HG02852 (cell line): ENCODE measurements around the gene PATL1.
"Not testable (repeated sequence)": the region's sequence is repeated elsewhere in the genome, so short reads cannot be mapped to it uniquely, and the experiment has no call there.

Experiments
- ATAC-seq: cut with Tn5 transposase; IDR thresholded peaks from one replicate; pipeline ENCODE4 v1.9.1; 2021; ENCODE audit warnings: mild to moderate bottlenecking, moderate library complexity; ENCODE audit not compliant: unreplicated experiment

Gene PATL1

DNA sequence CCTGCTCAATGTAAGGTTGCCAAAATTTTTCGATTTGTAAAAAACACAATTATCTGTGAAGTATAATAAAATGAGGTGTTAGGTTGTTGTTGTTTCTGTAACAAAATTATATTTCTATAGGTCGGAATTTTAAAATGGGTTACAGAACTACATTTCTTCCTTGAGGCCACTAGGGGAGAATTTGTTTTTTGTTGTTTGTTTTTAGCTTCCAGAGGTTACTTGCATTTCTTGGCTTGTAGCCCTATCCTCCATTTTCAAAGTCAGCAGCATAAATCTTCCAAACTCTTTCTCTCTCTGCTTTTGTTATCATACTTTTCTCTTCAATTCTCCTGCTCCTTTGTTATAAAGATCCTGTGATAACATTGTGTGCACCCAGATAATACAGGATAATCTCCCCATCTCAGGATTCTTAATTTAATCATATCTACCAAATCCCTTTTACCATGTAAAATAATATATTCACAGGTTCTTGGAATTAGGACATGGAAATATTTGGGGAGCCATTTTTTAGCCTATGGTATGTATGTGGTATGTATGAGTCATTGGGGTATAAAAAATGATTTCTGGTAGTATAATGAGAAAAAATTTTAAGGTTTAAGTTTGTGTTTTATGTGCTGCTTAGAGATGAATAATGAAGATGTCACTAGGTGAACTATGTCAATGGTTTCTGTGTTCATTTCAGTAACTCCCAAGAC, 9.4 kb upstream of the PATL1 start:
- ATAC-seq = no peak

DNA sequence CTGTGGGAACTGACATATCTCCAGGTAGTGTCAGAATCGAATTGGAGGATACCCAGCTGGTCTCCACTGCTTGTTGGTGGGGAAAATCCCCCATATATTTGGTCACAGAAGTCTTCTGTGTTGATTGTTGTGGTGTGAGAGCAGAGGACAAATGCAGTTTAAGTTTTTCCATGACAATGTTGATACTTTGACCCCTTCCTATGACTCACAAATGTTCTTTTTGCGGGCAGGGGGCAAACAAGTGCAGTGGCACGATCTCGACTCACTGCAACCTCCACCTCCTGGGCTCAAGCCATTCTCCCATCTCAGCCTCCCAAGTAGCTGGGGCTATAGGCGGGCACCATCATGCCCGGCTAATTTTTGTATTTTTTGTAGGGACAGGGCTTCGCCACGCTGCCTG, 7.4 kb upstream of the PATL1 start:
- no peak for ATAC-seq

GRCh38 chr11:59674291-59674690, 5.5 kb upstream of the PATL1 start:
- ATAC-seq = no peak

DNA sequence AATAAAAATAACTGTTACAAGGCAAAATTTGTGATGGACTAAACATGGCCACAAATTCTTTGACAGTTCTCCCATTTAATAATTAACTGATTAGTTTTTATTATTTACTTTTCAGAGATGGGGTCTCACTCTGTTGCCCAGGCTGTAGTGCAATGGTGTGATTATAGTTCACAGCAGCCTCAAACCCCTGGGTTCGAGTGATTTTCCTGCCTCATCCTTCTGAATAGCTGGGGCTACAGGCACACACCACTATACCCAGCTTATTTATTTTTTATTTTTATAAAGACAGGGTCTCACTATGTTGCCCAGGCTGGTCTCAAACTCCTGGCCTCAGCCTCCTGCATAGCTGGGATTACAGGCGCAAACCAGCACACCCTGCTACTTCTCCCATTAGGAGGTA, 4.5 kb upstream of the PATL1 start:
- ATAC-seq = no peak

- no peak for ATAC-seq
Measured at GRCh38 chr11:59671471-59671870, 2.6 kb upstream of the PATL1 start.

DNA sequence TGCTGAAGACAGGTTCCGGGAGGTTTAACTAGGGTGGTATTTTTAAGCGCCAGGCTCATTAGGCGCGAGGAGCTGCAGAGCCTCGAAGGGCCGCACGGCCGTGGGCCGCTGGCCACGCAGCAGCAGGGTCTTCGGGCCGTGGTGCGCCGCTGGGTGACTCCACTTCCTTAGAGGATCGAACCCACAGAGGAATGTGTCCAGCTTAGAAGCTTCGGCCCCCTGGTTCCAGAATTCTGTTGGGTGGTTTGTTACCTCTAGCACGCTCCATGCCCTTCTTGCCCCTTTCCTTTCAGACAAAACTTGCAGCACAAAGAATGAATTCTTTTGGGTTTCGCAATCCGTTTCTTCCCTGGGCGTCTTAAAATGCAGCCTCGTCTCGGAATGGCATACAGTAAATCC, 773 bp upstream of the PATL1 start:
- ATAC-seq = peak; percentile 11

DNA sequence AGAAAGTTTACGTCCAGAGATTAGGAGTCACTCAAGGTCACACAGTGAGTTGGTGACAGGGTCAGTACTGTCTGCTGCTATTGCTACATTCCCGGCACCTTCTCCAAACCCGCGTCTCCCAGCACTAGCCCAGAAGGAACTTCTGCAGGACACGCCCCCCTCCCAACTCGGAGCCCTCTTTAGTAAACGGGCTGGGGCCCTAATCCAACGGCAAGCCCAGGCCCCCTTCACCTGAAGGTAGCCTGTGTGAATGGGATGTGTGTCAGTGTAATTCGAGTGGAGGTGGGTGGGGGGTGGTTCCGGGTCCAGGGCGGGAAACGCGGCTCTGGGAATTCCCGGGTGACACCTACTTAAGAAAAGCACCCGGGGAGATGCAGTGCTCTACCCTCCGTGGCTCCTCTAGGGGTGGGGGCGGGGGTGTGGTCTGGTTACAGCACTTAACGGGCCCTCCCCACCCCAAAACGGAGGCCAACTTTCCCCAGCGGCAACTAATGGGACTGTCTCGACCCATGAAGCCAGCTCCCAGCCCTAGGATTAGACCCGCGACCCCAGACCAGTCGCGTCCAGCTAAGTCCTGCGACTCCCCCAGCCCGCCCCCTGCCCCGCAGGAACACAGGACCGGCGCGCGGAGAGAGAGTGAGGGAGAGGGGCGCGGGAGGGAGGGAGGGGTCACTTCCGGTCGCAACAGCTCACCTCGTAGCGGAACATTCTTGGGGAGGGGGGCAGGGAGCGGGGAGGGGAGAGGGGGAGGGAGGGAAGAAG, 468 bp downstream of the PATL1 start:
- peak; percentile 30 for ATAC-seq

GRCh38 chr11:59667812-59668187, 1.0 kb downstream of the PATL1 start:
- no peak for ATAC-seq

DNA sequence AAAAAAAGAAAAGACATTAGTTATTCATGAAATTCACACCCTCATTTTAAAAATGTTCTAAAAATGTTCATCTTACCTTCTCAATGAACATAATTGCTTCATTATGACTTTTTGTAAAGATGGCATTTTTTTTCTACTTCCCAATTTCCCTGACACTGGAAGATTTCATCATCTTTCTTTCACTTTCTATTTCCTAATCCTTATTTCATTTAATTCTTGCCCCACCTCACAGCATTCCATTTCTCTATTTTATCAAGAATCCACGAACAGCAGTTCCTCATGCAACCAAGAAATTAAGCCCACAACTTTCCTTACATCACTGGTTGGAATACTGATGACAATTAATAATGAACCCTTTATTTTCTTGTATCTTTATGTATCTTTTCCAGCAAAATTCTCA, 1.9 kb downstream of the PATL1 start:
- ATAC-seq = no peak

GRCh38 chr11:59660621-59661020, 8.2 kb downstream of the PATL1 start:
- no peak for ATAC-seq

- ATAC-seq = no peak
Measured at GRCh38 chr11:59659981-59660380, 8.9 kb downstream of the PATL1 start.

DNA sequence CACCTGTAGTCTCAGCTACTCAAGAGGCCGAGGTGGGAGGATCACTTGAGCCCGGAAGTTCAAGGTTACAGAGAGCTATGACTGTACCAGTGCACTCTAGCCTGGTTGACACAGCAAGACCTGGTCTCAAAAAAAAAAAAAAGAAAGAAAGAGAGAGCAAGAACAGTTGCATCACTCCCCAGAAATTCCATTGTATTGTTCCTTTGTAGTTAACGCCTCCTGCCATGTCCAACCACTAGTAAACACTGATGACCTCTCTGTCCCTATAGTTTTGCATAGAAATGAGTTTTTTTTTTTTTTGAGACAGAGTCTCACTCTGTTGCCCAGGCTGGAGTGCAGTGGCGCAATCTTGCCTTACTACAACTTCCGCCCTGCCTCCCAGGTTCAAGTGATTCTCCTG, 10.8 kb downstream of the PATL1 start:
- ATAC-seq = no peak

GRCh38 chr11:59654893-59655292, 13.9 kb downstream of the PATL1 start:
- no peak for ATAC-seq

GRCh38 chr11:59647245-59647980, 21.4 kb downstream of the PATL1 start:
- ATAC-seq = no peak

DNA sequence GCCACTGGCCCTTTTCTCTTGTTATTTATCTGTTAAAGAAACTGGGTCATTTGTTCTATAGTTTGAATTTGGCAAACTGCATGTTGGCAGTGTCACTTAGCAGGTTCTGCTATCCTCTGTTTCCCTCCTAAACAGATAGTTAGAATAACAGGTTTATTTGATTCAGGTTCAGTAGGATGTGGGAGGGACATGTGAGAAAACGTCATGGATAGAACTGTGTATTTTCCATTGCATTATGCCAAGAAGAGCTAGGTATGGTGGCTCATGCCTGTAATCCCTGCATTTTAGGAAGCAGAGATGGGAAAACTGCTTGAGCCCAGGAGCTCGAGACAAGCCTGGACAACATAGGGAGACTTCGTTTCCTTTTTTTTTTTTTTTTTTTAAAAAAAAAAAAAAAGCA, 24.3 kb downstream of the PATL1 start:
- ATAC-seq = no peak

- no peak for ATAC-seq
Measured at GRCh38 chr11:59643390-59643789, 25.4 kb downstream of the PATL1 start.

GRCh38 chr11:59641156-59641555, 27.7 kb downstream of the PATL1 start:
- ATAC-seq = no peak

DNA sequence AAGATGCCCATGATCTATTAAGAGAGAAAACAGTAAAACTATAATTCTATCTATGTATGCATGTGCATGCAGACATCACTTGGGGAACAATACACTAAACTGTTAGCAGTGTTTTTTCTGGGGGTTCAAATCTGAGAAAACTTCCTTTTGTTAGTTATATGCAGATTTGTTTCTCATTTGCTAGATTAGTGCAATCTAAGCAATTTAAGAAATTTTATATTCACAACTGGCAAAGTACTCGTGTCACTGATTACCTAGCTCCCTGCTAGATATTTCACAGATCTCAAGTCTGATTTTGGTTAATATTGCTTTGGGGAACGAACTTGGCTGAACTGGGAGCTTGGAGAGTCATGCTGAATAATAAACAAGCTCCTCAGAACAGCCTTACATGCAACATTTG, 38.3 kb downstream of the PATL1 start:
- no peak for ATAC-seq

DNA sequence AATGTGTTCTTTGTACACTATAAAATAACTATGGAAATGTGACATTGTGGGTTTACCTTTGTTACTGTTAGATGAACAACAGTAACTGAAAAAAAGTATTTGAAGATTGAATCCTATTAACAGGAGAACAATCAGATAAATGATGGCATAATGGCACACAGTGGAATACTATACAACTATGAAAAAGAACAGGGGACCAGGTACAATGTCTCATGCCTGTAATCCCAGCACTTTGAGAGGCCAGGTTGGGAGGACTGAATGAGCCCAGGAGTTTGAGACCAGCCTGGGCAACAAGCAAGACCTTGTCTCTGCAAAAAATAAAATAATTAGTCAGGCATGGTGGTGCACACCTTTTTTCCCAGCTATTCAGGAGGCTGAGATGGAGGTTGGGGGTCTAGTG, 38.8 kb downstream of the PATL1 start:
- no peak for ATAC-seq

- ATAC-seq = not testable (repeated sequence)
Measured at GRCh38 chr11:59626969-59627368, 41.9 kb downstream of the PATL1 start.

DNA sequence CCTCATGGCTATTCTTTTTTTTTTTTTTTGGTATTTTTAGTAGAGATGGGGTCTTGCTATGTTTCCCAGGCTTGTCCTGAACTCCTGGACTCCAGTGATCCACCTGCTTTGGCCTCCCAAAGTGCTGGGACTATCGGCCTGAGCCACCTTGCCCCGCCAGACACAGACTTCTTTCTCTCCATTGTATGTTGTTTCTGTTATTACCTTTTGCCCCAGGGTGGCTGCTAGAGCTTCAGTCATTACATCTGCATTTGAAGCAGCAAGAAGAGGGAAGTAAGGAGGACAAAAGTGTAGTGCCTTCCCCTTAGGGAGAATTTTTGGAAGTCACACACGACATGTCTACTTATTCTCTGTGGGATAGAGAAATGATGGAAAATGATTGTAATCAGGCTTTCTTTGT, 43.1 kb downstream of the PATL1 start:
- no peak for ATAC-seq

DNA sequence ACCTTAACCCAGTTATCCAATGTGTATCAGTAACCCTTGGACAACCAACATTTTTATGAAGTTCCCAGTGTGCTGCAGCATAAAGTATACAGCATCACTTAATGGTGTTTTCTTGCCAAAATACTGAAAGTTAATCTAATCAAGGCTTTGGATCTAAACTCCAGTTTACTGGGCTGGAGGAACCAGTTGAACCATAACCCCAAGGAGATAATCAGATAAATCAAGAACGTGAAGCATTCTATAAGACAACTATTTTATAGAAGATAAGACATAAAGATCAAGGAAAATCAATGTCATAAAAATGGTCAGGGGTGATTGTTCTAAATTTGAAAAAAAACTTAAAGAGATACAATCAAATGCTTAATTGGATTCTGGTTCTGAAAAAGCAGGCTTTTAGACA, 51.0 kb downstream of the PATL1 start:
- no peak for ATAC-seq
